ENCODE results near the gene HHAT.

Gene HHAT

DNA sequence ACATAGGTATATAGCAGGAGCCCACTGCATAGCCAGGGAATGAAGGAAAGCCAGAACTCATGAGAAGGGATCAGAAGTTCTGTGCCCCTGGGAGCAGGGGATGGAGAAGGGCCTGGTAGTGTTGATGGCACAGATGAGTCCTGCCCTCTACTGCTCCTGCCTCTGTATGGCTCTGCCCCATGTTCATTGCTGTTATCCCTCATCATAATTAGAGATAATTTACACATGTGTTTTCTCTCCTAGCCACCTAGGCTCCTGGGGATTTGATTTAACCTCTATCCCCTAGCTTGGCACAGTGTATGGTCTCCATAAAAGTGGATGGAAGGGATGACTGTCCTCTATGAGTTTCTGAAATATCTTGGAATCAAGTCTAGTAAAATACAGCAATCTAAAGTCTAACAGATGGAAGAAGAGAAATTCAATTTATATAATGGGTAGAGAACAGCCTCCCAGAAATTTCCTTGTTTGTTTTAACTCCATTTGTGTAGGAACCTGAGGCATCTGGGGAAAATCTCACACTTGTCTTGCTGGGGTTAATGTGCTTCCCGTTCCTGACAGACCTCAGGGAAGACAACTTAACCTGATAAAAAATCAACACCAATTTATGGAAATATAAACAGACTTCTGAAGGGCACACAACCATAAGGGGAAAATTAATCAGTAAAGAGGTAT lies 393.8 kb downstream of the HHAT start:
- DNase-seq (ENCODE audit: low spot score) = no peak

DNA sequence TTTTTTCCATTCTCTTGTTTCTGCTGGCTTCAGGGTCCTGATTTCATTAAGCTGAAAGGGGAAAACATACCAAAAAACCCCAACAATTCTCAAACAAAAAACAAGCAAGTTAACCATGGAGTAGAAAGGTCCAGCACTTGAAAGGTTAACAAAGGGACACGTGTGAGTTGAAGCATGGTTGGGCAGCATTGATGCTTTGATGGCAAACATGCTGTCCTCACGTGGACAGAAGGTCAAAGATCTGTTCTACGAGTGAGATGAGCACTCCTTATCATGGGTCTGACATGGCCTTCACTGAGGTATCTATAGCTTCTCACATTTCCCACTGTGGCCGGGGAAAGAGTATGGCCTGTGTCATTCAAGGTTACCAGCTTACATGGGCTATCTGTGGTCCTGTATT lies 394.9 kb downstream of the HHAT start:
- DNase-seq (ENCODE audit: low spot score) = no peak

DNA sequence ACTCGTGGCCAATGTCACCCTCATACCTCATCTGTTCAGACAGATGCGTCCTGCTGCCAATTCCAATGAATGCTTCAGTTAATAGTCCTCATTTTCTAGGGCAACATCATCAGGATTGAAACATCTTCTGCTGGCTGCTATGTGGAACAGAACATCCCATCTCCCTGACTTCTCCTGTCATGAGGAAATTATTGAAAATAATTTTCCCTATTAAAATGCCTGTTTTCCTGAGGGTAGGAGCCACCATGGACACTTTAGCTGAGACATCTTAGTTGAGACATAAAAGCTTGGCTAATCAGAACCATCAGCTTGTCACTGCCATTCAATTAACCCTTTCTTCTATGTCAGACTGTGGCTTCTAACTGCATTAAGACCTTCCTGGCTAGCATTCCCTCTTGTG lies 396.1 kb downstream of the HHAT start:
- DNase-seq (ENCODE audit: low spot score) = no peak

All from CD4-positive, alpha-beta T cell treated with Interleukin-2 at 100 ng/mL for 4 hours (primary cell).